22Rv1 (cell line): ENCODE results near the gene SMARCC2.

Experiments
- H3K27ac ChIP-seq: fragments of 450-650 bp; 2 replicates; pipeline ENCODE4 v1.5.1; 2017
- ZFX ChIP-seq: fragments of 450-650 bp; IDR thresholded peaks from 2 replicates; pipeline ENCODE4 v1.6.1; 2017; ENCODE audit warnings: antibody characterized with exemption, borderline replicate concordance
- TF ChIP-seq, protein P1 (sequence below): fragments of 450-650 bp; IDR thresholded peaks from 2 replicates; pipeline ENCODE4 v1.5.1; 2017; ENCODE audit warnings: mild to moderate bottlenecking

Gene SMARCC2

DNA sequence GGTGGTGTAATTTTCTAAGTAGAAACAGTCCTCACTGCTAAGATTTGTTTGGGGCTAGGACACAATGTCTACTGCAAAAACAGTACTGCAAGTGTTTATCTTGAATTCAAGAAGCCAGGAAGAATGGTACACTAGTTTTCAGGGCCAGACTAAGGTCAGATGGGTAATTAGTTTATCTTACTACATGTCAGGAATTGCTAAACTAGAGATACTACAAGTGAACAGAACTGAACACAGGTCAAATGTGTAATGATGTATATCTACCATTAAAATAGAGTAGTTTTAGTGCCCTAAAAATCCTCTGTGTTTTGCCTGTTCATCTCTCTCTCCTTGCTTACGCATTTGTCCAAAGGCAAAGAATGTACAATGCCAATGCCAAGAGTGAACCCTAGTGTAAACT is 75.2 kb downstream of the SMARCC2 start:
- peak overlapping the region; percentile 99 for H3K27ac ChIP-seq
- TF ChIP-seq, protein P1, sequence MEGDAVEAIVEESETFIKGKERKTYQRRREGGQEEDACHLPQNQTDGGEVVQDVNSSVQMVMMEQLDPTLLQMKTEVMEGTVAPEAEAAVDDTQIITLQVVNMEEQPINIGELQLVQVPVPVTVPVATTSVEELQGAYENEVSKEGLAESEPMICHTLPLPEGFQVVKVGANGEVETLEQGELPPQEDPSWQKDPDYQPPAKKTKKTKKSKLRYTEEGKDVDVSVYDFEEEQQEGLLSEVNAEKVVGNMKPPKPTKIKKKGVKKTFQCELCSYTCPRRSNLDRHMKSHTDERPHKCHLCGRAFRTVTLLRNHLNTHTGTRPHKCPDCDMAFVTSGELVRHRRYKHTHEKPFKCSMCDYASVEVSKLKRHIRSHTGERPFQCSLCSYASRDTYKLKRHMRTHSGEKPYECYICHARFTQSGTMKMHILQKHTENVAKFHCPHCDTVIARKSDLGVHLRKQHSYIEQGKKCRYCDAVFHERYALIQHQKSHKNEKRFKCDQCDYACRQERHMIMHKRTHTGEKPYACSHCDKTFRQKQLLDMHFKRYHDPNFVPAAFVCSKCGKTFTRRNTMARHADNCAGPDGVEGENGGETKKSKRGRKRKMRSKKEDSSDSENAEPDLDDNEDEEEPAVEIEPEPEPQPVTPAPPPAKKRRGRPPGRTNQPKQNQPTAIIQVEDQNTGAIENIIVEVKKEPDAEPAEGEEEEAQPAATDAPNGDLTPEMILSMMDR: no peak
- no peak for TF ChIP-seq ZFX
